K562 (cell line): ENCODE measurements around the gene DCUN1D4. TPM values are rescaled to one million over a fixed set of nuclear protein-coding genes. Genes with fewer than 3 reads are reported as not detected.

Experiments used
- ARID2 ChIP-seq: fragments of 450-650 bp; IDR thresholded peaks from 2 replicates; pipeline ENCODE4 v1.6.1; 2017; ENCODE audit warnings: antibody characterized with exemption, mild to moderate bottlenecking
- BCL6 ChIP-seq: fragments of 250-450 bp; sonication (Bioruptor Pico); IDR thresholded peaks from 2 replicates; pipeline ENCODE4 v1.4.0; 2020
- EGR1 ChIP-seq: fragments of 450-650 bp; conservative IDR thresholded peaks from 2 replicates; pipeline ENCODE4 v1.6.1; 2017; ENCODE audit warnings: mild to moderate bottlenecking
- FOXJ2 ChIP-seq: fragments of 200-800 bp; sonication (Bioruptor generic); IDR thresholded peaks from 2 replicates; pipeline ENCODE4 v1.6.1; 2016; ENCODE audit warnings: missing genetic modification characterization, missing compliant biosample characterization
- GABPA ChIP-seq: fragments of 200-800 bp; sonication (Bioruptor generic); conservative IDR thresholded peaks from 2 replicates; pipeline ENCODE4 v1.6.1; 2016; ENCODE audit warnings: low read depth, missing genetic modification characterization, missing compliant biosample characterization
- GATAD2B ChIP-seq: fragments of 450-650 bp; IDR thresholded peaks from 2 replicates; pipeline ENCODE4 v1.6.1; 2017; ENCODE audit warnings: mild to moderate bottlenecking, borderline replicate concordance
- HDAC1 ChIP-seq, 2 experiments: fragments of 450-650 bp; IDR thresholded peaks; 2 replicates each; pipeline ENCODE4 v1.6.1; 2016 to 2017; ENCODE audit warnings: inconsistent platforms in 1 of 2, mild to moderate bottlenecking in 1 of 2, moderate library complexity in 1 of 2
- MYNN ChIP-seq, 2 experiments: sonication (generic); formaldehyde crosslinking in 1 of 2; IDR thresholded peaks; 2 replicates each; pipeline versions ENCODE4 v1.5.0 to v1.6.1; 2016 to 2020; ENCODE audit warnings: antibody characterized with exemption in 1 of 2, missing genetic modification reagents in 1 of 2
- NELFE ChIP-seq: IDR thresholded peaks from 2 replicates; pipeline ENCODE4 v1.6.1; 2011; ENCODE audit warnings: mild to moderate bottlenecking; ENCODE audit not compliant: insufficient read depth, insufficient read length
- NFE2 ChIP-seq: IDR thresholded peaks from 2 replicates; pipeline ENCODE4 v1.6.1; 2014; ENCODE audit warnings: antibody characterized with exemption, low read depth
- NFIX ChIP-seq: fragments of 250-450 bp; sonication (Bioruptor Pico); IDR thresholded peaks from 2 replicates; pipeline ENCODE4 v1.4.0; 2020; ENCODE audit warnings: low read depth, mild to moderate bottlenecking, moderate library complexity
- PTBP1 ChIP-seq: fragments of 200-400 bp; formaldehyde crosslinking; IDR thresholded peaks from 2 replicates; pipeline ENCODE4 v1.6.1; 2017; ENCODE audit warnings: low read depth, low read length
- PYGO2 ChIP-seq: fragments of 450-650 bp; IDR thresholded peaks from 2 replicates; pipeline ENCODE4 v1.6.1; 2016; ENCODE audit warnings: mild to moderate bottlenecking, missing genetic modification characterization, moderate library complexity, missing compliant biosample characterization
- RBFOX2 ChIP-seq: fragments of 200-400 bp; formaldehyde crosslinking; IDR thresholded peaks from 2 replicates; pipeline ENCODE4 v1.6.1; 2017; ENCODE audit warnings: low read depth, mild to moderate bottlenecking, low read length, moderate library complexity
- RBM15 ChIP-seq: fragments of 200-400 bp; formaldehyde crosslinking; IDR thresholded peaks from 2 replicates; pipeline ENCODE4 v1.6.1; 2018; ENCODE audit warnings: mild to moderate bottlenecking, low read length, moderate library complexity; ENCODE audit not compliant: insufficient read depth
- SETDB1 ChIP-seq: IDR thresholded peaks from one replicate; pipeline ENCODE4 v1.6.1; 2012; ENCODE audit warnings: low read length, control low read depth, inconsistent platforms
- SMAD2 ChIP-seq: fragments of 150-350 bp; IDR thresholded peaks from 2 replicates; pipeline ENCODE4 v1.6.1; 2014; ENCODE audit warnings: low read depth, mild to moderate bottlenecking, low read length
- SMAD4 ChIP-seq: fragments of 250-450 bp; sonication (Bioruptor Pico); conservative IDR thresholded peaks from 2 replicates; pipeline ENCODE4 v1.8.0; 2021; ENCODE audit warnings: inconsistent platforms, mild to moderate bottlenecking, moderate library complexity
- SRSF3 ChIP-seq: fragments of 200-400 bp; formaldehyde crosslinking; IDR thresholded peaks from 2 replicates; pipeline ENCODE4 v1.6.1; 2016; ENCODE audit warnings: mild to moderate bottlenecking, low read length, moderate library complexity; ENCODE audit not compliant: insufficient read depth
- TAL1 ChIP-seq: fragments of 450-650 bp; IDR thresholded peaks from 2 replicates; pipeline ENCODE4 v1.6.1; 2016; ENCODE audit warnings: mild to moderate bottlenecking
- U2AF2 ChIP-seq: fragments of 200-400 bp; formaldehyde crosslinking; optimal IDR thresholded peaks from 2 replicates; pipeline ENCODE3; 2017; ENCODE audit warnings: low read depth, mild to moderate bottlenecking, low read length
- ZNF140 ChIP-seq: fragments of 250-450 bp; sonication (Bioruptor Pico); IDR thresholded peaks from 2 replicates; pipeline ENCODE4 v1.8.0; 2021; ENCODE audit warnings: moderate library complexity, mild to moderate bottlenecking, inconsistent platforms
- ZNF197 ChIP-seq: fragments of 200-800 bp; sonication (Bioruptor generic); IDR thresholded peaks from 2 replicates; pipeline ENCODE4 v1.6.1; 2016; ENCODE audit warnings: low read depth, missing genetic modification characterization, missing compliant biosample characterization
- ZNF408 ChIP-seq: fragments of 250-450 bp; sonication (Bioruptor Pico); IDR thresholded peaks from 2 replicates; pipeline ENCODE4 v1.4.0; 2020; ENCODE audit warnings: low read depth, mild to moderate bottlenecking, moderate library complexity
- polyA plus RNA-seq, 8 experiments: library from polyadenylated mRNA; depleted of rRNA in 4 of 8; stranded (reverse) in 5 of 8; unstranded in 3 of 8; fragments of >200 nt; fragmentation: Nextera tagmentation in 2 of 8; fragmentation: Illumina TruSeq in 1 of 8; extraction: Ambion mirVana in 2 of 8; extraction: Trizol in 1 of 8; gene quantifications; 2 replicates each; pipeline versions ENCODE4 v1.2.1 to v1.2.3, GENCODE V29; 2011 to 2014; ENCODE audit warnings: inconsistent platforms in 1 of 8, missing spikeins in 1 of 8
- total RNA-seq, 7 experiments: library from RNA; depleted of rRNA in 6 of 7; stranded (reverse); fragments of >200 nt in 6 of 7; fragmentation: Illumina TruSeq in 2 of 7; extraction: Trizol in 2 of 7; gene quantifications; 2 replicates each; pipeline versions ENCODE4 v1.2.1 to v1.2.3, GENCODE V29; 2011 to 2021; ENCODE audit warnings: low replicate concordance in 1 of 7
- TF ChIP-seq, protein P1 (sequence below): sonication (generic); formaldehyde crosslinking; IDR thresholded peaks from 2 replicates; pipeline ENCODE4 v1.8.1; 2022; ENCODE audit warnings: missing genetic modification reagents
- TF ChIP-seq, protein P2 (sequence below): fragments of 250-450 bp; sonication (Bioruptor Pico); IDR thresholded peaks from 2 replicates; pipeline ENCODE4 v1.5.0; 2021
- TF ChIP-seq, protein P3 (sequence below): fragments of 450-650 bp; IDR thresholded peaks from 2 replicates; pipeline ENCODE4 v1.6.1; 2016; ENCODE audit warnings: missing biosample characterization, missing genetic modification characterization

The DCUN1D4 gene
- total and polyA plus RNA-seq, 9 of the 15 experiments (the other 6 are each of a cell fraction or from before 2014, with no cell fraction given): 15.1 to 73.5 (median 23.0) TPM

DNA sequence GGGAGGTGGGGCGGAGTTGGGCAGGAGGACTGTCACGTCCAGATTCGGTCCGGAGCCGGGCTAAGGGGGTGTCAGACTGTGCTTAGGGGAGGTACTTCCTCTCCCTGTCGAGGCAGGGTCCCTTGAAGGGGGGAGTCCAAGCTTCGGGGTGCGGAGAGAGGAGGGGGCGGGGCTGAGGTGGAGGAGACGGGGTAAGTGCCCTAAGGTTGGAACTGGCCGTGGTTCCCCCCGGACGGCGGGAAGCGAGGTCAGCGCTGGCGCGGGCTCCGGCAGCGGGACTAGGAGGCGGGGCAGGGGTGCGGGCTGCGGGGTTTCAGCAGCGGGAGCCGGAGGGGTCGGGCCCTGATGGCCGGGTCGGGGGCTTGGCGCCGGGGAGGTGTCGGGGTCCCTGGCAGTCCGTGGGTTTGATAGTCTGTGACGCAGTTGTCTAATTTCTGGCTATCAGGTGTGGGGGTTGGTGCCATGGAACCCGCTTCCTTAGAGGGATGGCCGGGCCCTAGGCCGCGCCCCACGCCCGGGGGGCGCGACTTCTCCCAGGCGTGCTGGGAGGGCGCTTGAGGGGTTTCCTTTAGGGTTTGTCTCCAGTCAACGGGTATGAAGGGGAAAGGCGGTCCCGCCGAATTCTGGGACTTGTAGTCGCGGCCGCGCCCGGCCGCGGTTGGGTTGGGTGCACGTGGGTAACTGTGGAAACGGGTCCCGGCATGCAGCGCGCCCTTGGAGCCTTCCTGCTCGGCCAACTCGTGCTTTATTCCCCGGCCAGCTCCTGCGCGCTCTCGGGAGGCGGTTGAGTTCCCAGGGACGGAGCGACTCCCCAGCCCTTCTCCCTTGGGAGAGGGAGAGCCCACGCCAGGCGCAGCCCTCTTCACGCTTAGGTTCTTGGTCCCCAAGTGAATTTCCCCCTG lies 1.5 kb downstream of the DCUN1D4 start (continued):
- TF ChIP-seq ZNF197 (CRISPR knock-in tag): no peak
- TF ChIP-seq GATAD2B: no peak
- TF ChIP-seq RBFOX2: peak; percentile 86
- no peak for TF ChIP-seq NFE2
- no peak for TF ChIP-seq SRSF3
- peak in 1 of 2 experiments; percentile 42; a peak in 2 of 4 replicates for TF ChIP-seq HDAC1 (IDR thresholded peaks at IDR 0.05)
- no peak for TF ChIP-seq FOXJ2 (tag)
- TF ChIP-seq BCL6 (CRISPR knock-in tag): no peak
- TF ChIP-seq MYNN (IDR thresholded peaks at IDR 0.05): no peak
- no peak for TF ChIP-seq MYNN (CRISPR knock-in tag; IDR thresholded peaks at IDR 0.05)
- TF ChIP-seq PYGO2: no peak
- TF ChIP-seq PTBP1: no peak
- TF ChIP-seq SMAD2: no peak
- TF ChIP-seq ZNF408: no peak
- TF ChIP-seq, protein P1, sequence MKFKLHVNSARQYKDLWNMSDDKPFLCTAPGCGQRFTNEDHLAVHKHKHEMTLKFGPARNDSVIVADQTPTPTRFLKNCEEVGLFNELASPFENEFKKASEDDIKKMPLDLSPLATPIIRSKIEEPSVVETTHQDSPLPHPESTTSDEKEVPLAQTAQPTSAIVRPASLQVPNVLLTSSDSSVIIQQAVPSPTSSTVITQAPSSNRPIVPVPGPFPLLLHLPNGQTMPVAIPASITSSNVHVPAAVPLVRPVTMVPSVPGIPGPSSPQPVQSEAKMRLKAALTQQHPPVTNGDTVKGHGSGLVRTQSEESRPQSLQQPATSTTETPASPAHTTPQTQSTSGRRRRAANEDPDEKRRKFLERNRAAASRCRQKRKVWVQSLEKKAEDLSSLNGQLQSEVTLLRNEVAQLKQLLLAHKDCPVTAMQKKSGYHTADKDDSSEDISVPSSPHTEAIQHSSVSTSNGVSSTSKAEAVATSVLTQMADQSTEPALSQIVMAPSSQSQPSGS (CRISPR knock-in tag): no peak
- no peak for TF ChIP-seq RBM15
- no peak for TF ChIP-seq TAL1
- no peak for TF ChIP-seq NFIX (CRISPR knock-in tag)
- no peak for TF ChIP-seq EGR1
- no peak for TF ChIP-seq U2AF2
- TF ChIP-seq ZNF140: no peak
- TF ChIP-seq, protein P2, sequence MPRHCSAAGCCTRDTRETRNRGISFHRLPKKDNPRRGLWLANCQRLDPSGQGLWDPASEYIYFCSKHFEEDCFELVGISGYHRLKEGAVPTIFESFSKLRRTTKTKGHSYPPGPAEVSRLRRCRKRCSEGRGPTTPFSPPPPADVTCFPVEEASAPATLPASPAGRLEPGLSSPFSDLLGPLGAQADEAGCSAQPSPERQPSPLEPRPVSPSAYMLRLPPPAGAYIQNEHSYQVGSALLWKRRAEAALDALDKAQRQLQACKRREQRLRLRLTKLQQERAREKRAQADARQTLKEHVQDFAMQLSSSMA (CRISPR knock-in tag): no peak
- no peak for TF ChIP-seq GABPA (tag)
- TF ChIP-seq, protein P3, sequence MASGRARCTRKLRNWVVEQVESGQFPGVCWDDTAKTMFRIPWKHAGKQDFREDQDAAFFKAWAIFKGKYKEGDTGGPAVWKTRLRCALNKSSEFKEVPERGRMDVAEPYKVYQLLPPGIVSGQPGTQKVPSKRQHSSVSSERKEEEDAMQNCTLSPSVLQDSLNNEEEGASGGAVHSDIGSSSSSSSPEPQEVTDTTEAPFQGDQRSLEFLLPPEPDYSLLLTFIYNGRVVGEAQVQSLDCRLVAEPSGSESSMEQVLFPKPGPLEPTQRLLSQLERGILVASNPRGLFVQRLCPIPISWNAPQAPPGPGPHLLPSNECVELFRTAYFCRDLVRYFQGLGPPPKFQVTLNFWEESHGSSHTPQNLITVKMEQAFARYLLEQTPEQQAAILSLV: no peak
- TF ChIP-seq SMAD4 (CRISPR knock-in tag): no peak
- TF ChIP-seq NELFE: no peak
- TF ChIP-seq ARID2: no peak
- no peak for TF ChIP-seq SETDB1
